GM12878 (cell line): ENCODE measurements around the gene KLF3. TPM values are rescaled to one million over a fixed set of nuclear protein-coding genes. Genes with fewer than 3 reads are reported as not detected.

Experiments used
- ATAC-seq: fragments of 200-7000 bp; cut with Tn5 transposase; 3 replicates; pipeline ENCODE4 v1.9.1; 2020; ENCODE audit warnings: mild to moderate bottlenecking, moderate library complexity
- BruUV-seq: library from RNA; stranded (reverse); fragments of 400-500 nt; replicated peaks from 2 replicates; lab custom pipeline; 2021; lab: Mats Ljungman, UMichigan
- CTCF ChIA-PET: fragments of 300-600 bp; sonication (Branson Sonifier 250); formaldehyde crosslinking; extraction: SDS; loops from one replicate; lab custom pipeline; 2021; ENCODE audit warnings: inconsistent platforms; lab: Yijun Ruan, JAX
- POLR2A ChIA-PET: fragments of 350-600 bp; formaldehyde crosslinking; extraction: SDS; loops from one replicate; lab custom pipeline; 2021; ENCODE audit warnings: inconsistent platforms; lab: Charles Lee
- RAD21 ChIA-PET: fragments of 300-600 bp; sonication (Branson Sonifier 250); formaldehyde crosslinking; loops from one replicate; lab custom pipeline; 2023; ENCODE audit warnings: antibody characterized with exemption; ENCODE audit not compliant: unreplicated experiment; lab: Charles Lee
- SMC1A ChIA-PET: fragments of 300-600 bp; sonication (Branson Sonifier 250); formaldehyde crosslinking; loops from one replicate; lab custom pipeline; 2023; ENCODE audit not compliant: unreplicated experiment, uncharacterized antibody; lab: Charles Lee
- DNase-seq: peaks from one replicate; pipeline ENCODE4 v3.0.0-alpha.2; 2011; ENCODE audit warnings: low read depth, low spot score
- FAIRE-seq: peaks from 3 replicates; lab custom pipeline; 2011; peaks lifted over from hg19 to GRCh38; lab: Jason Lieb, UNC
- H2AFZ ChIP-seq: 2 replicates; pipeline ENCODE4 v1.6.0; 2011; ENCODE audit warnings: low read depth, low read length, control low read depth; ENCODE audit not compliant: control insufficient read depth
- H3K27ac ChIP-seq: 2 replicates; pipeline ENCODE4 v1.5.1; 2011; ENCODE audit warnings: control low read depth; ENCODE audit not compliant: control insufficient read depth, insufficient read depth
- H3K27me3 ChIP-seq, 2 experiments: replicated peaks in 1 of 2; 2 replicates each; pipeline versions ENCODE4 v1.6.0 to v1.6.1; 2011; ENCODE audit warnings: low read length in 1 of 2; ENCODE audit not compliant: control insufficient read depth in 2 of 2, insufficient read depth in 2 of 2
- H3K36me3 ChIP-seq, 2 experiments: 2 replicates each; pipeline ENCODE4 v1.5.1; 2011; ENCODE audit warnings: low read length in 1 of 2; ENCODE audit not compliant: control insufficient read depth in 2 of 2, insufficient read depth in 2 of 2
- H3K4me1 ChIP-seq: 2 replicates; pipeline ENCODE4 v1.6.1; 2011; ENCODE audit warnings: mild to moderate bottlenecking, low read length, moderate library complexity, mixed read lengths; ENCODE audit not compliant: control insufficient read depth, insufficient read depth
- H3K4me2 ChIP-seq: 2 replicates; pipeline ENCODE4 v1.6.0; 2011; ENCODE audit warnings: control low read depth; ENCODE audit not compliant: control insufficient read depth, insufficient read depth
- H3K4me3 ChIP-seq: fragments of 200-600 bp; sonication (generic); 2 replicates; pipeline ENCODE4 v1.5.1; 2016
- H3K79me2 ChIP-seq: 2 replicates; pipeline ENCODE4 v1.6.0; 2011; ENCODE audit warnings: low read length; ENCODE audit not compliant: control insufficient read depth, insufficient read depth
- H3K9ac ChIP-seq: 2 replicates; pipeline ENCODE4 v1.8.0; 2011; ENCODE audit warnings: low read length, control low read depth, mixed read lengths; ENCODE audit not compliant: control insufficient read depth, insufficient read depth
- H3K9me3 ChIP-seq: replicated peaks from 3 replicates; pipeline ENCODE4 v1.5.1; 2011; ENCODE audit warnings: mild to moderate bottlenecking, low read length; ENCODE audit not compliant: control insufficient read depth, insufficient read depth
- H4K20me1 ChIP-seq: 2 replicates; pipeline ENCODE4 v1.6.0; 2011; ENCODE audit not compliant: control insufficient read depth, insufficient read depth
- CBX5 ChIP-seq: sonication (generic); IDR thresholded peaks from 2 replicates; pipeline ENCODE4 v1.6.1; 2016; ENCODE audit warnings: low read depth, moderate library complexity, mild to moderate bottlenecking, inconsistent platforms
- ESRRA ChIP-seq: IDR thresholded peaks from 2 replicates; pipeline ENCODE4 v1.6.1; 2012; ENCODE audit warnings: mild to moderate bottlenecking, low read length, improper control_type of control experiment
- KAT2A ChIP-seq: conservative IDR thresholded peaks from 2 replicates; pipeline ENCODE4 v1.6.1; 2011; ENCODE audit warnings: low read depth, low read length; ENCODE audit not compliant: control insufficient read depth
- NR2C2 ChIP-seq: IDR thresholded peaks from 2 replicates; pipeline ENCODE4 v1.6.1; 2011; ENCODE audit warnings: borderline replicate concordance, low read depth; ENCODE audit not compliant: control insufficient read depth, insufficient read length
- NRF1 ChIP-seq: conservative IDR thresholded peaks from 2 replicates; pipeline ENCODE4 v1.6.1; 2011; ENCODE audit warnings: mild to moderate bottlenecking, low read depth, low read length, improper control_type of control experiment
- TAF1 ChIP-seq: IDR thresholded peaks from 2 replicates; pipeline ENCODE4 v1.6.1; 2011; ENCODE audit warnings: mild to moderate bottlenecking, low read depth, low read length, borderline replicate concordance
- TBL1XR1 ChIP-seq: IDR thresholded peaks from 2 replicates; pipeline ENCODE4 v1.6.1; 2012; ENCODE audit warnings: low read depth, low read length, improper control_type of control experiment
- WGBS: methylation state at CpG from one replicate; pipeline ENCODE4 v1.1.6; 2016; ENCODE audit warnings: low lambda C conversion rate; ENCODE audit not compliant: insufficient replicate concordance, insufficient coverage; ENCODE audit errors: missing lambda C conversion rate; 5-methylcytosine and 5-hydroxymethylcytosine counted together
- in situ Hi-C: fragments of 300-500 bp; cut with MboI; formaldehyde crosslinking; loops from 9 replicates; pipeline ENCODE4 v1.14.3; 2018; ENCODE audit warnings: mixed read lengths
- intact Hi-C: fragments of 100-400 bp; cut with micrococcal nuclease; formaldehyde crosslinking; loops from one replicate; pipeline ENCODE4 v1.14.2; 2022; ENCODE audit not compliant: unreplicated experiment
- polyA plus RNA-seq, 11 experiments: library from polyadenylated mRNA; depleted of rRNA in 4 of 11; unstranded in 6 of 11; stranded (reverse) in 5 of 11; fragments of >200 nt; fragmentation: Nextera tagmentation in 4 of 11; fragmentation: Illumina TruSeq in 1 of 11; extraction: Ambion mirVana in 4 of 11; extraction: Trizol in 1 of 11; gene quantifications; 1 replicate in 1 of 11; 2 replicates in 10 of 11; pipeline versions ENCODE4 v1.2.1 to v1.2.3, GENCODE V29; 2011 to 2016; ENCODE audit warnings: inconsistent platforms in 2 of 11, missing spikeins in 2 of 11, low read depth in 1 of 11
- total RNA-seq, 4 experiments: library from RNA; depleted of rRNA in 3 of 4; stranded (reverse); fragments of >200 nt in 3 of 4; fragmentation: Illumina TruSeq in 1 of 4; extraction: Trizol in 1 of 4; gene quantifications; 2 replicates each; pipeline versions ENCODE4 v1.2.1 to v1.2.3, GENCODE V29; 2013 to 2021
- TF ChIP-seq, protein P1 (sequence below): fragments of 450-650 bp; IDR thresholded peaks from 2 replicates; pipeline ENCODE4 v1.6.1; 2017; ENCODE audit warnings: mild to moderate bottlenecking
- TF ChIP-seq, protein P2 (sequence below): IDR thresholded peaks from 2 replicates; pipeline ENCODE4 v1.6.1; 2011; ENCODE audit warnings: low read depth, low read length, improper control_type of control experiment, borderline replicate concordance

KLF3 gene
- total and polyA plus RNA-seq, 10 of the 15 experiments (the other 5 are each of a cell fraction or from before 2014, with no cell fraction given), result 1.4 to 5.8 (median 2.1) TPM

DNA sequence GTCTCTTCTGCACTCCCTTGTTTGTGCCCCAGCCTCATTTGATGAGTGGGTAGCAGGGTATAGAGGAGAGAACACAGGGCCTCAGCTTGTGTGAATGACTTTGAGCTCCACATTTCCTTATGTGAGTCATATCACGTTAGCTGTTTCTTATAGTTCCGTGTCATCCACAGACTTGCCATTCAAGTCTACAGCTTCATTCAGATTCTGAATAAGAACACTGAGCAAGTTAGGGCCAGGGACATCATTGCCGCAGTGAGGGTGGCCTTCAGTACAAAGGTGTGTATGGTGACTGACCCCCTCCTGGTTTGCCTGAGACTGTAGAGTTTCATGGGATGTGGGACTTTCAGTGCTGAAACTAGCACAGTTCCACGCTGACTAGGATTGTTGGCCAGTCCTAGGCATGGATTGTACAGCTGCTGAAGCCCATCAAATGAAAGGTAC, 23.6 kb downstream of the KLF3 start:
- RAD21 ChIA-PET, result interaction anchor here (1.2 kb wide), 1 partner anchor 215 kb away, joined by 3 read pairs; no protein-coding TSS in a partner anchor
- SMC1A ChIA-PET, result interaction anchor here (0.6 to 1.0 kb wide), 3 partner anchors 15 to 554 kb away, joined by 3 to 4 read pairs (median 3); no protein-coding TSS in a partner anchor
- no peak for FAIRE-seq
- 91% methylated on average over 4 of the region's 4 CpGs for WGBS
- TF ChIP-seq, protein P1, sequence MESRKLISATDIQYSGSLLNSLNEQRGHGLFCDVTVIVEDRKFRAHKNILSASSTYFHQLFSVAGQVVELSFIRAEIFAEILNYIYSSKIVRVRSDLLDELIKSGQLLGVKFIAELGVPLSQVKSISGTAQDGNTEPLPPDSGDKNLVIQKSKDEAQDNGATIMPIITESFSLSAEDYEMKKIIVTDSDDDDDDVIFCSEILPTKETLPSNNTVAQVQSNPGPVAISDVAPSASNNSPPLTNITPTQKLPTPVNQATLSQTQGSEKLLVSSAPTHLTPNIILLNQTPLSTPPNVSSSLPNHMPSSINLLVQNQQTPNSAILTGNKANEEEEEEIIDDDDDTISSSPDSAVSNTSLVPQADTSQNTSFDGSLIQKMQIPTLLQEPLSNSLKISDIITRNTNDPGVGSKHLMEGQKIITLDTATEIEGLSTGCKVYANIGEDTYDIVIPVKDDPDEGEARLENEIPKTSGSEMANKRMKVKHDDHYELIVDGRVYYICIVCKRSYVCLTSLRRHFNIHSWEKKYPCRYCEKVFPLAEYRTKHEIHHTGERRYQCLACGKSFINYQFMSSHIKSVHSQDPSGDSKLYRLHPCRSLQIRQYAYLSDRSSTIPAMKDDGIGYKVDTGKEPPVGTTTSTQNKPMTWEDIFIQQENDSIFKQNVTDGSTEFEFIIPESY, result no peak
- no peak for TF ChIP-seq CBX5
- TF ChIP-seq TAF1, result no peak
- no peak for TF ChIP-seq ESRRA
- TF ChIP-seq NRF1, result no peak
- TF ChIP-seq, protein P2, sequence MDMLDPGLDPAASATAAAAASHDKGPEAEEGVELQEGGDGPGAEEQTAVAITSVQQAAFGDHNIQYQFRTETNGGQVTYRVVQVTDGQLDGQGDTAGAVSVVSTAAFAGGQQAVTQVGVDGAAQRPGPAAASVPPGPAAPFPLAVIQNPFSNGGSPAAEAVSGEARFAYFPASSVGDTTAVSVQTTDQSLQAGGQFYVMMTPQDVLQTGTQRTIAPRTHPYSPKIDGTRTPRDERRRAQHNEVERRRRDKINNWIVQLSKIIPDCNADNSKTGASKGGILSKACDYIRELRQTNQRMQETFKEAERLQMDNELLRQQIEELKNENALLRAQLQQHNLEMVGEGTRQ, result no peak
- no peak for TF ChIP-seq TBL1XR1
- no peak for TF ChIP-seq KAT2A
- no peak for TF ChIP-seq NR2C2
- Histone ChIP-seq H4K20me1 (no peaks in the 10 kb centered on the region), H3K79me2 (peaks cover 2% of the 10 kb centered on the region), H3K4me1 (no peaks in the 10 kb centered on the region), H3K36me3 (peaks cover 0 to 17% of the 10 kb centered on the region in 2 experiments; a peak in 2 of 4 replicates), H2AFZ (no peak overlapping the region), H3K4me2 (no peak overlapping the region), H3K27me3 (no peaks in the 10 kb centered on the region; a peak in 1 of 4 replicates), H3K9me3 (no peaks in the 10 kb centered on the region), H3K27ac (no peak overlapping the region), H3K9ac (no peak overlapping the region), H3K4me3 (no peak overlapping the region)
- no TSS peak for BruUV-seq
- no peak for ATAC-seq
- in situ Hi-C loops (no loop called here), intact Hi-C loops (no loop called here)
- POLR2A ChIA-PET, result no interaction called here
- CTCF ChIA-PET, result interaction anchor here (0.8 to 3.0 kb wide), 3 partner anchors 12 to 472 kb away, joined by 3 to 19 read pairs (median 3); no protein-coding TSS in a partner anchor
- DNase-seq, result no peak
